Measurements from ENCODE around the gene HTRA3. TPM values are rescaled to one million over a fixed set of nuclear protein-coding genes. Genes with fewer than 3 reads are reported as not detected.

Gene HTRA3
- total RNA-seq, 2 experiments from 2014 or later: not detected

- Histone ChIP-seq H3K4me3 (ENCODE audit: low read depth, low read length, poor library complexity, severe bottlenecking) (no peak overlapping the region), H3K9me2 (ENCODE audit: insufficient read depth, low read length) (no peaks in the 10 kb centered on the region), H3K36me3 (ENCODE audit: insufficient read depth, low read length) (no peaks in the 10 kb centered on the region), H3K4me1 (ENCODE audit: insufficient read depth, low read length, poor library complexity, severe bottlenecking) (no peaks in the 10 kb centered on the region), H3K4me2 (ENCODE audit: low read length) (no peak overlapping the region), H2AFZ (ENCODE audit: low read length) (no peak overlapping the region), H4K20me1 (ENCODE audit: insufficient read depth, low read length) (no peaks in the 10 kb centered on the region), H3K9me3 (ENCODE audit: low read length) (0 out of 2 replicates have a peak, but pooled peaks cover 6% of the 10 kb centered on the region), H3K27ac (ENCODE audit: low read depth, low read length, poor library complexity, severe bottlenecking) (no peak overlapping the region), H3K79me2 (ENCODE audit: insufficient read depth, low read depth, low read length) (no peaks in the 10 kb centered on the region)
- TF ChIP-seq CTCF (conservative IDR thresholded peaks at IDR 0.05; ENCODE audit: low read length) (no peak), EZH2phosphoT487 (IDR thresholded peaks at IDR 0.05; ENCODE audit: borderline replicate concordance, low read depth, low read length) (no peak)
- intact Hi-C loops (cut with micrococcal nuclease; ENCODE audit: unreplicated experiment): no loop called here
- ChIA-PET CTCF (ENCODE audit: unreplicated experiment) (no interaction called here), POLR2A (no interaction called here)
- no TSS peak for BruUV-seq (replicated peaks)
- no peak for DNase-seq (ENCODE audit: low spot score)
Observed at GRCh38 chr4:8330821-8331574, 61.4 kb downstream of the HTRA3 start.

- intact Hi-C loops (cut with micrococcal nuclease; ENCODE audit: unreplicated experiment): no loop called here
Observed at GRCh38 chr4:8331575-8331955, 62.0 kb downstream of the HTRA3 start.

More at GRCh38 chr4:8331575-8331955, 62.0 kb downstream of the HTRA3 start:
- Histone ChIP-seq H3K4me2 (ENCODE audit: low read length) (no peak overlapping the region), H4K20me1 (ENCODE audit: insufficient read depth, low read length) (no peaks in the 10 kb centered on the region), H3K79me2 (ENCODE audit: insufficient read depth, low read depth, low read length) (no peaks in the 10 kb centered on the region), H3K36me3 (ENCODE audit: insufficient read depth, low read length) (no peaks in the 10 kb centered on the region), H3K4me3 (ENCODE audit: low read depth, low read length, poor library complexity, severe bottlenecking) (no peak overlapping the region), H2AFZ (ENCODE audit: low read length) (no peak overlapping the region), H3K9me3 (ENCODE audit: low read length) (0 out of 2 replicates have a peak, but pooled peaks cover 9% of the 10 kb centered on the region), H3K27ac (ENCODE audit: low read depth, low read length, poor library complexity, severe bottlenecking) (no peak overlapping the region), H3K9me2 (ENCODE audit: insufficient read depth, low read length) (no peaks in the 10 kb centered on the region), H3K4me1 (ENCODE audit: insufficient read depth, low read length, poor library complexity, severe bottlenecking) (no peaks in the 10 kb centered on the region)
- BruUV-seq (replicated peaks): no TSS peak
- POLR2A ChIA-PET: no interaction called here
- CTCF ChIA-PET (ENCODE audit: unreplicated experiment): no interaction called here
- TF ChIP-seq EZH2phosphoT487 (IDR thresholded peaks at IDR 0.05; ENCODE audit: borderline replicate concordance, low read depth, low read length) (no peak), CTCF (conservative IDR thresholded peaks at IDR 0.05; ENCODE audit: low read length) (no peak)
- no peak for DNase-seq (ENCODE audit: low spot score)
